Psoas muscle (tissue), 8 donors: ENCODE results near the gene PITPNM2. TPM values are rescaled to one million over a fixed set of nuclear protein-coding genes. Genes with fewer than 3 reads are reported as not detected.
A peak's percentile ranks its signal among the peaks of the same experiment; 100 is the strongest.

ENCODE experiments used
- ATAC-seq, 4 donors: fragments of 200-7000 bp; cut with Tn5 transposase; one replicate each; pipeline ENCODE4 v1.9.1; 2020; ENCODE audit warnings: moderate library complexity in 3 of 4, mild to moderate bottlenecking in 2 of 4
- DNase-seq, 2 donors: peaks; one replicate each; pipeline ENCODE4 v3.0.0-alpha.2; 2020
- H3K27ac ChIP-seq: fragments of 200-600 bp; one replicate; pipeline ENCODE4 v1.8.0; 2022
- H3K27me3 ChIP-seq, 3 donors: fragments of 200-600 bp in 1 of 3; one replicate each; pipeline versions ENCODE4 v1.6.1 to v1.8.0; 2013 to 2022; ENCODE audit warnings: low read length in 2 of 3, mild to moderate bottlenecking in 2 of 3, moderate library complexity in 1 of 3; ENCODE audit not compliant: insufficient read depth in 3 of 3
- H3K36me3 ChIP-seq, 2 donors: fragments of 200-600 bp in 1 of 2; one replicate each; pipeline versions ENCODE4 v1.6.1 to v1.8.0; 2013 to 2022; ENCODE audit warnings: low read depth in 1 of 2, mild to moderate bottlenecking in 1 of 2, moderate library complexity in 1 of 2; ENCODE audit not compliant: insufficient read depth in 1 of 2
- H3K4me1 ChIP-seq: fragments of 200-600 bp; one replicate; pipeline ENCODE4 v1.8.0; 2022
- H3K4me3 ChIP-seq: fragments of 200-600 bp; one replicate; pipeline ENCODE4 v1.8.0; 2022; ENCODE audit warnings: mild to moderate bottlenecking
- H3K9me3 ChIP-seq: fragments of 200-600 bp; one replicate; pipeline ENCODE4 v1.8.0; 2022
- whole genome bisulfite sequencing, 3 donors: extraction: QIAGEN DNeasy Blood & Tissue Kit; methylation state at CpG; one replicate each; pipeline versions ENCODE4 v1.1.6 to v1.1.7; 2013; 5-methylcytosine and 5-hydroxymethylcytosine counted together
- intact Hi-C, 2 donors: fragments of 100-400 bp; cut with DNase I; formaldehyde crosslinking; loops; one replicate each; pipeline versions ENCODE4 v1.11.0 to v1.14.2; 2022
- polyA plus RNA-seq, 3 donors: library from polyadenylated mRNA; stranded (reverse); fragments of 200-250 nt; gene quantifications; one replicate each; pipeline ENCODE4 v1.2.3, GENCODE V29; 2013
- total RNA-seq, 4 donors: library from RNA; stranded (reverse); fragmentation: NEBNext Ultra II Directional in 2 of 4; extraction: Animal tissue kit (Norgen Biotek cat#: 25700) in 2 of 4; gene quantifications; one replicate each; pipeline versions ENCODE4 v1.2.1 to v1.2.4, GENCODE V29; 2021 to 2023
- TF ChIP-seq, protein P1 (sequence below): fragments of 200-600 bp; IDR thresholded peaks from one replicate; pipeline ENCODE4 v1.8.0; 2022; ENCODE audit warnings: antibody characterized with exemption
- donor health status: healthy with polysubstance abuse.
- donor health status: DM: no; HTN: no; CAD: no; lungs with moderate emphysema.
- donor health status: Bipolar disorder and iron deficiency.
- donor health status: healthy.
- donor health status: DM: yes; HTN: yes; CAD: no.
- donor health status: DM: no; HTN: no; CAD: no.
- donor health status: DM: no; HTN: no; CAD: no.
- donor health status: DM: yes; HTN: yes; CAD: no.

The PITPNM2 gene
- total and polyA plus RNA-seq, 7 donors: 2.2 to 7.4 (median 4.6) TPM

DNA sequence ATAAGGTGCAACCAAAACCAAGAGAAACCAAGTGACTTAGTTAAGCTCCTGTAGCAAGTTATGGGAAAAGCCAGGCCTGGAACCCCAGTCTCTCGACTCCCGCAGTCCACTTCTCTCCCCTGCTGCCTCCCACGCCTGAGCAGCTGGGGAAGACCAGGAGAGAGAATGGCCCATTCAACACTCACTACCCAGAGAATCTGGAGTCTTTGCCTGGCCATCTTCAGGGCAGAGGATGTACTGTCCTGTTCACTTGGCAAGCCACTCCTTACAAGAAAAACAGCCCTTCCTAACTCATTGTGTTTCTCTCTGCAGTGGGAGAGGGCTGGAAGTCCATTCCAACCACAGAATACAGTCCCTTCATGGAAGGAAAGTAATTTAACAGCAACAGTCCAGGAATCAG is 1.8 kb downstream of the PITPNM2 start:
- WGBS, 3 donors: 57 to 85% (median 60%) methylated on average over 3 of the region's 3 CpGs
- TF ChIP-seq, protein P1, sequence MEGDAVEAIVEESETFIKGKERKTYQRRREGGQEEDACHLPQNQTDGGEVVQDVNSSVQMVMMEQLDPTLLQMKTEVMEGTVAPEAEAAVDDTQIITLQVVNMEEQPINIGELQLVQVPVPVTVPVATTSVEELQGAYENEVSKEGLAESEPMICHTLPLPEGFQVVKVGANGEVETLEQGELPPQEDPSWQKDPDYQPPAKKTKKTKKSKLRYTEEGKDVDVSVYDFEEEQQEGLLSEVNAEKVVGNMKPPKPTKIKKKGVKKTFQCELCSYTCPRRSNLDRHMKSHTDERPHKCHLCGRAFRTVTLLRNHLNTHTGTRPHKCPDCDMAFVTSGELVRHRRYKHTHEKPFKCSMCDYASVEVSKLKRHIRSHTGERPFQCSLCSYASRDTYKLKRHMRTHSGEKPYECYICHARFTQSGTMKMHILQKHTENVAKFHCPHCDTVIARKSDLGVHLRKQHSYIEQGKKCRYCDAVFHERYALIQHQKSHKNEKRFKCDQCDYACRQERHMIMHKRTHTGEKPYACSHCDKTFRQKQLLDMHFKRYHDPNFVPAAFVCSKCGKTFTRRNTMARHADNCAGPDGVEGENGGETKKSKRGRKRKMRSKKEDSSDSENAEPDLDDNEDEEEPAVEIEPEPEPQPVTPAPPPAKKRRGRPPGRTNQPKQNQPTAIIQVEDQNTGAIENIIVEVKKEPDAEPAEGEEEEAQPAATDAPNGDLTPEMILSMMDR: no peak
- no peak for ATAC-seq
- Histone ChIP-seq H3K4me1 (peaks cover 7% of the 10 kb centered on the region), H3K4me3 (peak overlapping the region; percentile 90), H3K36me3 (no peaks in the 10 kb centered on the region), H3K9me3 (no peaks in the 10 kb centered on the region), H3K27me3 (no peaks in the 10 kb centered on the region), H3K27ac (peak overlapping the region; percentile 53)
- intact Hi-C loops: loop anchor here in 1 of 2 donors (10.0 kb wide), 1 partner anchor 54 kb away; no protein-coding TSS in a partner anchor
- no peak for DNase-seq

DNA sequence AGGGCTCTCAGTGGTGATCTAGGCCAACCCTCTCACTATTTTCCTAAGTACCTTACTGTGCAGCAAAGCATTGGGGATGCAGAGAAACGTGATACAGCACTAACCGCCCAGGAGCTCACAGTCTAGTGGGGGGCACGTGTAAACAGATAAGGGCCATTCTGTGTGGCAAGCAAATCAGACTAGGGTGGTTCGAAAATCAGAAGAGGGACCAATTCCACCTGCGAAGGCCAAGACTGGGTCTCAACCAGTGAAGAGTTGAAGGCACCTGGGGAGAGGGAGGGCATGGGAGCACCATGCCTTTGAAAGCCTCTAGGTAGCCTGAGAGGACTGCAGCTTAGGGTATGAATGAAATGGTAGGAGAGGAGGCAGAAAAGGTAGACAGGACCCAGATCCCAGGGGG is 2.2 kb downstream of the PITPNM2 start:
- TF ChIP-seq, protein P1: no peak
- Histone ChIP-seq H3K36me3 (no peaks in the 10 kb centered on the region), H3K9me3 (no peaks in the 10 kb centered on the region), H3K27me3 (no peaks in the 10 kb centered on the region), H3K4me1 (peaks cover 7% of the 10 kb centered on the region), H3K4me3 (no peak overlapping the region), H3K27ac (no peak overlapping the region)
- no peak for DNase-seq
- intact Hi-C loops: loop anchor here in 1 of 2 donors (10.0 kb wide), 1 partner anchor 54 kb away; no protein-coding TSS in a partner anchor
- no peak for ATAC-seq
- 77 to 99% (median 77%) methylated on average over 5 of the region's 5 CpGs for WGBS, 3 donors

DNA sequence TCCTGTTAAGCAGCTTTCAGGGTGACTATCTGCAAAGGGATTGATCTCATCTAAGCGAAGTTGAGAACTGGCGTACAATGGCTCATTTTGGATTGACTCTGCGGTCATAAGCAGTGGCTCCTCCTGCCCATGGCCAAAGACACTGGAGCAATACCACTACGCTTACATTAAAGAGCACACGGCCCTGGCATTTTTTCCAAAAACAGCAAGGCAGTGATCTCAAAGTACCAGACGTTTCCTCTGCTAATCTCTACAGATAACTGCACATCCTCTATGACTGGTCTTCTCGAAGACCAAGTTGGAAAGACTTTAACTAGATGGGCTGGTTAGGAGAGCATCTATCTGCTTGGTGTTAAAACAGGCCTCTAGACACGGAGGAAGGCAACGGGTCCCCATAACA is 2.7 kb downstream of the PITPNM2 start:
- DNase-seq (no peak), ATAC-seq (no peak)
- 80 to 94% (median 80%) methylated on average over 9 of the region's 9 CpGs for WGBS, 3 donors
- Histone ChIP-seq H3K4me3 (no peak overlapping the region), H3K4me1 (peaks cover 7% of the 10 kb centered on the region), H3K9me3 (no peaks in the 10 kb centered on the region), H3K27ac (no peak overlapping the region), H3K27me3 (no peaks in the 10 kb centered on the region), H3K36me3 (no peaks in the 10 kb centered on the region)
- TF ChIP-seq, protein P1: no peak
- intact Hi-C loops: loop anchor here in 1 of 2 donors (10.0 kb wide), 1 partner anchor 53 kb away; no protein-coding TSS in a partner anchor

DNA sequence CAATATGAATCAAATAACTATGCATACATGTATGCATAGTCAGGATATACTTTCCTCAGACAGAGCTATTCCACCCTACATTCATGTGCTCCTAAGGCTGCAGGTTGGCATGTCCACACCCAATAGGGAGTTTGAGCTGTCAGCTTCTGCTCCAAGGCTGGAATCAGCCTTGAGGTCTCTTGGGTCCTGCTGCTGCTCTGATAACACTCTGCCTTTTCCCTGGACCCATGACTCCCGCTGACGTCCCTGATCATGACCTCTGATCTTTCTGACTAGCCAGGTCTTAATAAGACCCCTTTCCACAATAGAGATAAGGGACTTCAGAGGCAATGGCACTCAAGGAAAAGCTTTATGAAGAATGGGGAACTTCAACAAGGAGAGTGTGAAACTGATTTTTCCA is 5.7 kb downstream of the PITPNM2 start:
- Histone ChIP-seq H3K4me1 (peaks cover 19% of the 10 kb centered on the region), H3K9me3 (no peaks in the 10 kb centered on the region), H3K4me3 (no peak overlapping the region), H3K27me3 (no peaks in the 10 kb centered on the region), H3K36me3 (no peaks in the 10 kb centered on the region), H3K27ac (no peak overlapping the region)
- WGBS, 3 donors: 79 to 83% (median 81%) methylated on average over 2 of the region's 2 CpGs
- TF ChIP-seq, protein P1: no peak
- intact Hi-C loops: loop anchor here in 1 of 2 donors (10.0 kb wide), 1 partner anchor 50 kb away; no protein-coding TSS in a partner anchor
- ATAC-seq (no peak), DNase-seq (no peak)
